ENCODE data around the gene CDKN2A.

CDKN2A gene

DNA sequence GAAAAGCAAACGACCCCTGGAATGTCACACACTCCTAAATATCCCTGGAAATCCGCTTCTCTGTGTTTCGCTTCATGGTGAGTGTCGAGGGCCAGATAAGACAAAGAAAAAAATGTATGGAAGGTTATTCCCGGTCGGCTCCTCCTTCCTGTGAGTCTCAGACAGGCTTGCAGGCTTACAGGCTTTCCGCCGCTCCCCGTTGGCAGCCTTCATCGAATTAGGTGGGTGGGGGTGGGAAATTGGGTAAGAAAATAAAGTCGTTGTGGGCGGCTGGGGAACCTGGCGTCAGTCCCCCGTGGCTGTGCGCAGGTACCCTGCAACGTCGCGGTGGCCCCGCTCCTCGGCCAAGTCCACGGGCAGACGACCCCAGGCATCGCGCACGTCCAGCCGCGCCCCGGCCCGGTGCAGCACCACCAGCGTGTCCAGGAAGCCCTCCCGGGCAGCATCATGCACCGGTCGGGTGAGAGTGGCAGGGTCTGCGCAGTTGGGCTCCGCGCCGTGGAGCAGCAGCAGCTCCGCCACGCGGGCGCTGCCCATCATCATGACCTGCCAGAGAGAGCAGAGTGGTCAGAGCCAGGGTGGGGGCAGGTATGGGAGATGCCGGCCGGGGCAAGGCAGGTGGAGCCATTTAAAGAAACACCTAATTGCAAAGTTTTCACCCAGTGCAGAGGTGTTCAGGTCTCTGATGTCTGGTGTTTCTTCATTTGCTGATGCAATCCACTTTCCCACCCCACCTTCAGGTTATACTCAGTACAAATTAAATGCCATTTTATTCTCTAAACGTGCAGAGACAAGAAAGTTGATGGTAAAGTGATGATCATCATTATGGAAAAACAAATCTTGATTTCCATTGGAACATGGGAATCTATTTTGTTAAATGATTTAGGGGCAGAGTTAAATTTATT, 11.8 kb upstream of the CDKN2A start:
- Histone ChIP-seq H3K4me1 (ENCODE audit: control insufficient read depth, insufficient read depth, low read length) (0 out of 2 replicates have a peak, but pooled peaks cover 9% of the 10 kb centered on the region), H3K27me3 (ENCODE audit: control insufficient read depth, insufficient read depth, low read length) (peaks cover 92% of the 10 kb centered on the region), H3K36me3 (ENCODE audit: control insufficient read depth, insufficient read depth, low read length) (no peaks in the 10 kb centered on the region), H3K9ac (ENCODE audit: low read length) (peak overlapping the region; percentile 60), H3K27ac (ENCODE audit: low read depth, low read length) (no peak overlapping the region), H3K4me3 (ENCODE audit: low read depth, low read length) (peak overlapping the region; percentile 52), H3K9me3 (ENCODE audit: control insufficient read depth, insufficient read depth, low read depth, low read length) (no peaks in the 10 kb centered on the region)

- no peak overlapping the region for H3K27ac ChIP-seq (ENCODE audit: low read depth, low read length)
- H3K9ac ChIP-seq (ENCODE audit: low read length): peak overlapping the region; percentile 60
- H3K4me3 ChIP-seq (ENCODE audit: low read depth, low read length): peak overlapping the region; percentile 52
- no peaks in the 10 kb centered on the region for H3K9me3 ChIP-seq (ENCODE audit: control insufficient read depth, insufficient read depth, low read depth, low read length)
- H3K4me1 ChIP-seq (ENCODE audit: control insufficient read depth, insufficient read depth, low read length): 0 out of 2 replicates have a peak, but pooled peaks cover 9% of the 10 kb centered on the region
- H3K27me3 ChIP-seq (ENCODE audit: control insufficient read depth, insufficient read depth, low read length): peaks cover 92% of the 10 kb centered on the region
- no peaks in the 10 kb centered on the region for H3K36me3 ChIP-seq (ENCODE audit: control insufficient read depth, insufficient read depth, low read length)
Measured at GRCh38 chr9:22005021-22005701, 11.0 kb upstream of the CDKN2A start.

DNA sequence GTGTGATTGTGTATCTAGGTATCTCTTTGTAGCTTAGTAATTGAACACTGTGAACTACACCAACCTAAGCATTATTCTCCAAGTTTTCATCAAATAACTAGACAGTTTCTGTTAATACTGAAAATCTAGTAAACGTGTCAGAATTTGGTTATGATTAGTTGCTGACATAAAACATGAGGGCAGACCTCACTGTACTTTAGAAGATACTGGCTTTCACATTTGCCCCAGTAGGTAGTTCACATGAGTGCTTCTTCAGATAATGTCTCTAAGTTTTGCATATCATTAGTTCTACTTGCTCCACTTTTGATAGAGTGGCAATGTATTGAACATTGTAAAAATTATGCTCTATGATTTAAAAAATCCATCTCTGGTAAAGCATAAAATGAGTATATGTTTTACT, 7.8 kb upstream of the CDKN2A start:
- H3K9me3 ChIP-seq (ENCODE audit: control insufficient read depth, insufficient read depth, low read depth, low read length): no peaks in the 10 kb centered on the region
- no peaks in the 10 kb centered on the region for H3K36me3 ChIP-seq (ENCODE audit: control insufficient read depth, insufficient read depth, low read length)
- peaks cover 98% of the 10 kb centered on the region for H3K27me3 ChIP-seq (ENCODE audit: control insufficient read depth, insufficient read depth, low read length)
- H3K4me3 ChIP-seq (ENCODE audit: low read depth, low read length): no peak overlapping the region
- H3K9ac ChIP-seq (ENCODE audit: low read length): no peak overlapping the region
- no peak overlapping the region for H3K27ac ChIP-seq (ENCODE audit: low read depth, low read length)
- H3K4me1 ChIP-seq (ENCODE audit: control insufficient read depth, insufficient read depth, low read length): peaks cover 8% of the 10 kb centered on the region; the same call in 1 of the 2 replicates

GRCh38 chr9:21998026-21998425, 3.8 kb upstream of the CDKN2A start:
- H3K4me3 ChIP-seq (ENCODE audit: low read depth, low read length): no peak overlapping the region
- H3K9ac ChIP-seq (ENCODE audit: low read length): no peak overlapping the region
- H3K36me3 ChIP-seq (ENCODE audit: control insufficient read depth, insufficient read depth, low read length): no peaks in the 10 kb centered on the region
- H3K27me3 ChIP-seq (ENCODE audit: control insufficient read depth, insufficient read depth, low read length): peaks cover 96% of the 10 kb centered on the region
- no peaks in the 10 kb centered on the region for H3K9me3 ChIP-seq (ENCODE audit: control insufficient read depth, insufficient read depth, low read depth, low read length)
- peaks cover 16% of the 10 kb centered on the region for H3K4me1 ChIP-seq (ENCODE audit: control insufficient read depth, insufficient read depth, low read length)
- H3K27ac ChIP-seq (ENCODE audit: low read depth, low read length): no peak overlapping the region

GRCh38 chr9:21997480-21997879, 3.3 kb upstream of the CDKN2A start:
- Histone ChIP-seq H3K4me1 (ENCODE audit: control insufficient read depth, insufficient read depth, low read length) (peaks cover 16% of the 10 kb centered on the region), H3K4me3 (ENCODE audit: low read depth, low read length) (no peak overlapping the region), H3K9ac (ENCODE audit: low read length) (no peak overlapping the region)

GRCh38 chr9:21996858-21997257, 2.7 kb upstream of the CDKN2A start:
- Histone ChIP-seq H3K27ac (ENCODE audit: low read depth, low read length) (no peak overlapping the region), H3K4me3 (ENCODE audit: low read depth, low read length) (peak overlapping the region; percentile 74), H3K27me3 (ENCODE audit: control insufficient read depth, insufficient read depth, low read length) (peaks cover 96% of the 10 kb centered on the region)

More at GRCh38 chr9:21997480-21997879, 3.3 kb upstream of the CDKN2A start:
- Histone ChIP-seq H3K36me3 (ENCODE audit: control insufficient read depth, insufficient read depth, low read length) (no peaks in the 10 kb centered on the region), H3K9me3 (ENCODE audit: control insufficient read depth, insufficient read depth, low read depth, low read length) (no peaks in the 10 kb centered on the region), H3K27me3 (ENCODE audit: control insufficient read depth, insufficient read depth, low read length) (peaks cover 96% of the 10 kb centered on the region), H3K27ac (ENCODE audit: low read depth, low read length) (no peak overlapping the region)

DNA sequence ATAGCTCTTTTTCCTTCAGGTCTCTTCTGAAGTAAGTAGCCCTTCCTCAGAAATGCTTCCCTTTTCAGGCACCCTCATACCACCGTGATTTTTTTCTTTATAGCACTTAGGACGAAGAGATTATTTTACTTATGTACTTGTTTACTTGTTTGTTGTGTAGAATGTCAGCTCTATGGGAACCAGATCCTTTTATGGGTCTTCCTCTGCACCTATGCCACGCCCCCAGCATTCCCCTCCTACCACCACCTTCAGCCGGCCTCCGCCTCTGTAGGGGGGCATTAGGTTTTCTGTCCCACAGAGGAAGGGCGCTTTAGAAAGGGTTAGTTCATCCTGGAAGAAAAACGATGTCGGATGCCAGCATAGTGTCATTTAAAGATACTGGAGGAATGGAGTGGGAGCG, 2.2 kb upstream of the CDKN2A start:
- Histone ChIP-seq H3K9ac (ENCODE audit: low read length) (no peak overlapping the region), H3K4me1 (ENCODE audit: control insufficient read depth, insufficient read depth, low read length) (peaks cover 16% of the 10 kb centered on the region), H3K27ac (ENCODE audit: low read depth, low read length) (no peak overlapping the region), H3K9me3 (ENCODE audit: control insufficient read depth, insufficient read depth, low read depth, low read length) (no peaks in the 10 kb centered on the region), H3K36me3 (ENCODE audit: control insufficient read depth, insufficient read depth, low read length) (no peaks in the 10 kb centered on the region), H3K4me3 (ENCODE audit: low read depth, low read length) (peak overlapping the region; percentile 74), H3K27me3 (ENCODE audit: control insufficient read depth, insufficient read depth, low read length) (peaks cover 96% of the 10 kb centered on the region)

More at GRCh38 chr9:21996858-21997257, 2.7 kb upstream of the CDKN2A start:
- no peaks in the 10 kb centered on the region for H3K36me3 ChIP-seq (ENCODE audit: control insufficient read depth, insufficient read depth, low read length)
- H3K9me3 ChIP-seq (ENCODE audit: control insufficient read depth, insufficient read depth, low read depth, low read length): no peaks in the 10 kb centered on the region
- H3K9ac ChIP-seq (ENCODE audit: low read length): no peak overlapping the region
- peaks cover 16% of the 10 kb centered on the region for H3K4me1 ChIP-seq (ENCODE audit: control insufficient read depth, insufficient read depth, low read length)

- Histone ChIP-seq H3K4me1 (ENCODE audit: control insufficient read depth, insufficient read depth, low read length) (peaks cover 16% of the 10 kb centered on the region), H3K27ac (ENCODE audit: low read depth, low read length) (no peak overlapping the region)
Measured at GRCh38 chr9:21995666-21996398, 1.6 kb upstream of the CDKN2A start.

DNA sequence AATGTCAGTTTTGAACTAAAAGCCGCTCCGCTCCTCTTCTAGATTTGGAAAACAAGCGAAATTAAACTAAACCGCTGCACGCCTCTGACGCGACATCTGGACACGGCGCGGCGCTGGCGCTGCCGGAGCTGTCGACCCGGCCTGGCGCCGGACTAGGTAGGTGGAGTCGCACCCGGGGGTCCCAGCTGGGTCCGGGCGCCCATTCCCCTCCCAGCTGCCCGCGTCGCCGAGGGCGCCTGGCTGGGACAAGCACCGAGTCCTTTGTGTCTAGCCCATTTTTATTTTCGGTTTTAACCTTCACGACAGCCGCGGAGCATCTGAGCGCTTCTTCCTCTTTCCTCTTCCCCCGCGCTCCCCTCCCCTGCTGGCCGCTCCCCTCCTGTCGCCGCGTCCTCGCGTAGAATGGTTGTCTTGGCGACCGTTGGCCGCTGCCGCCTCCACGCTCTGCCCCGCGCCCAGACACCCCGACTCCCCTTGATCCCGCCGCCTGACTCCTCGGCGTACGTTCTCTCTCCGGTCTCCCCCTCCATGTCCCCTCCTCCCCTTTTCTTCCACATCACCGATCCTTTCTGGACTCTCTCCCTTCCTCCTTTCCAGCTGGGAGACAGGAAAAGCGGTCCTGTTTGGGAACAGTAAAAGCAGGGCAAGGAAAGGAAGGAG, 944 bp upstream of the CDKN2A start:
- peaks cover 96% of the 10 kb centered on the region for H3K27me3 ChIP-seq (ENCODE audit: control insufficient read depth, insufficient read depth, low read length)
- H3K9ac ChIP-seq (ENCODE audit: low read length): peak overlapping the region; percentile 65
- H3K27ac ChIP-seq (ENCODE audit: low read depth, low read length): no peak overlapping the region

More at GRCh38 chr9:21995666-21996398, 1.6 kb upstream of the CDKN2A start:
- Histone ChIP-seq H3K9me3 (ENCODE audit: control insufficient read depth, insufficient read depth, low read depth, low read length) (no peaks in the 10 kb centered on the region), H3K27me3 (ENCODE audit: control insufficient read depth, insufficient read depth, low read length) (peaks cover 96% of the 10 kb centered on the region), H3K36me3 (ENCODE audit: control insufficient read depth, insufficient read depth, low read length) (no peaks in the 10 kb centered on the region), H3K9ac (ENCODE audit: low read length) (peak overlapping the region; percentile 65), H3K4me3 (ENCODE audit: low read depth, low read length) (peak overlapping the region; percentile 74)

GRCh38 chr9:21994556-21995005, 389 bp upstream of the CDKN2A start, which contains the start of gene CDKN2B-AS1:
TSS of gene CDKN2B-AS1 (plus strand) at chr9:21994791.
- Histone ChIP-seq H3K36me3 (ENCODE audit: control insufficient read depth, insufficient read depth, low read length) (no peaks in the 10 kb centered on the region), H3K9me3 (ENCODE audit: control insufficient read depth, insufficient read depth, low read depth, low read length) (no peaks in the 10 kb centered on the region), H3K4me3 (ENCODE audit: low read depth, low read length) (peak within 1 kb of the TSS; percentile 74), H3K9ac (ENCODE audit: low read length) (peak within 1 kb of the TSS; percentile 65), H3K4me1 (ENCODE audit: control insufficient read depth, insufficient read depth, low read length) (peaks cover 23% of the 10 kb centered on the region), H3K27ac (ENCODE audit: low read depth, low read length) (no peak within 1 kb of the TSS), H3K27me3 (ENCODE audit: control insufficient read depth, insufficient read depth, low read length) (peaks cover 96% of the 10 kb centered on the region)

More for the DNA sequence above, 944 bp upstream of the CDKN2A start:
- H3K4me1 ChIP-seq (ENCODE audit: control insufficient read depth, insufficient read depth, low read length): peaks cover 17% of the 10 kb centered on the region
- H3K36me3 ChIP-seq (ENCODE audit: control insufficient read depth, insufficient read depth, low read length): no peaks in the 10 kb centered on the region
- H3K9me3 ChIP-seq (ENCODE audit: control insufficient read depth, insufficient read depth, low read depth, low read length): no peaks in the 10 kb centered on the region
- peak overlapping the region; percentile 74 for H3K4me3 ChIP-seq (ENCODE audit: low read depth, low read length)
